OCI-LY7 (cell line): ENCODE data around the gene USP15. TPM values are rescaled to one million over a fixed set of nuclear protein-coding genes. Genes with fewer than 3 reads are reported as not detected.

ENCODE experiments used
- BruUV-seq: library from RNA; stranded (reverse); fragments of 400-500 nt; replicated peaks from 2 replicates; lab custom pipeline; 2021; lab: Mats Ljungman, UMichigan
- CTCF ChIA-PET: fragments of 300-600 bp; sonication (Branson Sonifier 250); formaldehyde crosslinking; loops from one replicate; lab custom pipeline; 2022; ENCODE audit warnings: antibody characterized with exemption; ENCODE audit not compliant: unreplicated experiment; lab: Charles Lee
- POLR2A ChIA-PET: fragments of 300-600 bp; sonication (Branson Sonifier 250); formaldehyde crosslinking; loops from one replicate; lab custom pipeline; 2022; ENCODE audit warnings: antibody characterized with exemption; lab: Charles Lee
- DNase-seq: peaks from one replicate; pipeline ENCODE4 v3.0.0-alpha.2; 2015; ENCODE audit warnings: low spot score
- H2AFZ ChIP-seq: fragments of 200-600 bp; sonication (generic), shearing (Covaris generic); 2 replicates; pipeline ENCODE4 v1.6.1; 2014; ENCODE audit warnings: mild to moderate bottlenecking, antibody characterized with exemption, low read length, moderate library complexity
- H3K27ac ChIP-seq: fragments of 200-600 bp; sonication (generic); 2 replicates; pipeline ENCODE4 v1.5.1; 2014; ENCODE audit warnings: mixed run types, low read depth, mild to moderate bottlenecking, moderate library complexity, low read length, inconsistent platforms; ENCODE audit not compliant: poor library complexity, severe bottlenecking
- H3K36me3 ChIP-seq: fragments of 200-600 bp; sonication (generic); 2 replicates; pipeline ENCODE4 v1.6.1; 2014; ENCODE audit warnings: mild to moderate bottlenecking, antibody characterized with exemption, low read length, moderate library complexity, mixed read lengths; ENCODE audit not compliant: insufficient read depth
- H3K4me1 ChIP-seq: fragments of 200-600 bp; sonication (generic); 2 replicates; pipeline ENCODE4 v1.5.1; 2014; ENCODE audit warnings: mild to moderate bottlenecking, low read length; ENCODE audit not compliant: insufficient read depth, poor library complexity, severe bottlenecking
- H3K4me2 ChIP-seq: fragments of 200-600 bp; sonication (generic); 2 replicates; pipeline ENCODE4 v1.6.1; 2014; ENCODE audit warnings: mild to moderate bottlenecking, low read length
- H3K4me3 ChIP-seq: fragments of 200-600 bp; sonication (generic); 2 replicates; pipeline ENCODE4 v1.5.1; 2014; ENCODE audit warnings: mild to moderate bottlenecking, low read depth, low read length; ENCODE audit not compliant: poor library complexity, severe bottlenecking
- H3K79me2 ChIP-seq: fragments of 200-600 bp; sonication (generic); 2 replicates; pipeline ENCODE4 v1.6.1; 2016; ENCODE audit warnings: low read depth, mild to moderate bottlenecking, low read length, moderate library complexity, mixed read lengths; ENCODE audit not compliant: insufficient read depth
- H3K9me2 ChIP-seq: fragments of 200-600 bp; sonication (generic); 2 replicates; pipeline ENCODE4 v1.6.1; 2016; ENCODE audit warnings: mild to moderate bottlenecking, low read length, mixed read lengths; ENCODE audit not compliant: insufficient read depth
- H3K9me3 ChIP-seq: fragments of 200-600 bp; sonication (generic); 2 replicates; pipeline ENCODE4 v1.6.1; 2014; ENCODE audit warnings: mild to moderate bottlenecking, mixed run types, low read length, mixed read lengths
- H4K20me1 ChIP-seq: fragments of 200-600 bp; sonication (generic); 2 replicates; pipeline ENCODE4 v1.6.1; 2014; ENCODE audit warnings: mild to moderate bottlenecking, antibody characterized with exemption, low read length, moderate library complexity, mixed read lengths; ENCODE audit not compliant: insufficient read depth
- EZH2phosphoT487 ChIP-seq: fragments of 200-600 bp; sonication (generic); IDR thresholded peaks from 2 replicates; pipeline ENCODE4 v1.6.1; 2018; ENCODE audit warnings: low read depth, borderline replicate concordance, mild to moderate bottlenecking, mixed run types, antibody characterized with exemption, low read length, moderate library complexity, mixed read lengths
- intact Hi-C: fragments of 100-400 bp; cut with micrococcal nuclease; formaldehyde crosslinking; loops from one replicate; pipeline ENCODE4 v1.10.0; 2022; ENCODE audit not compliant: unreplicated experiment
- total RNA-seq, 2 experiments: library from RNA; depleted of rRNA in 1 of 2; stranded (reverse); fragments of >200 nt in 1 of 2; shearing (Covaris generic) in 1 of 2; gene quantifications; 2 replicates each; pipeline ENCODE4 v1.2.3, GENCODE V29; 2014 to 2022
- TF ChIP-seq, protein P1 (sequence below): fragments of 200-600 bp; sonication (generic); conservative IDR thresholded peaks from 2 replicates; pipeline ENCODE4 v1.5.1; 2014; ENCODE audit warnings: mild to moderate bottlenecking, antibody characterized with exemption, low read length, moderate library complexity, mixed read lengths

Gene USP15
- total RNA-seq, 2 experiments from 2014 or later = 43.3 to 62.8 TPM

DNA sequence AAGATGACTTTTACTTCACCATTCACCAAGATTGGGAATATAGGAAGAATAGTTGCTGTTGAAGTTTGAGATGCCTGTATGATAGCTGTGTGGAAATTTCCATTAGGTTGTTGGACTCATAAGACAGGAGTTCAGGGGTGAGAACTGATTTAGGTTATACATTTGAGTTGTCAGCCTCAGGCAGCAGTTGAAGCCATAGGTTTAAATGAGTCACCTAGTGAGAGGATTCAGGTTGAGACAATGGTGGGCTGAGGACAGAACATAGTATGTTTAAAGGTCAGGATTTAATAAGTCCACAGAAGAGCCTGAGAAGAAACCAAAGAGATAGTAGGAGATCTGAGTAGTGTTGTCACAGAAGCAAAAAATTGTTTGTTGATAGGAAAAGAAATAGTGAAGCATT lies 142.8 kb downstream of the USP15 start:
- POLR2A ChIA-PET = no interaction called here
- Histone ChIP-seq H3K9me2 (no peaks in the 10 kb centered on the region), H3K79me2 (no peaks in the 10 kb centered on the region), H3K36me3 (peaks cover 58% of the 10 kb centered on the region), H2AFZ (no peak overlapping the region), H3K27ac (no peak overlapping the region), H3K9me3 (no peaks in the 10 kb centered on the region), H3K4me1 (peaks cover 9% of the 10 kb centered on the region), H3K4me2 (no peak overlapping the region), H3K4me3 (no peak overlapping the region), H4K20me1 (no peaks in the 10 kb centered on the region)
- intact Hi-C loops = no loop called here
- no TSS peak for BruUV-seq
- no peak for DNase-seq
- no peak for TF ChIP-seq EZH2phosphoT487
- TF ChIP-seq, protein P1, sequence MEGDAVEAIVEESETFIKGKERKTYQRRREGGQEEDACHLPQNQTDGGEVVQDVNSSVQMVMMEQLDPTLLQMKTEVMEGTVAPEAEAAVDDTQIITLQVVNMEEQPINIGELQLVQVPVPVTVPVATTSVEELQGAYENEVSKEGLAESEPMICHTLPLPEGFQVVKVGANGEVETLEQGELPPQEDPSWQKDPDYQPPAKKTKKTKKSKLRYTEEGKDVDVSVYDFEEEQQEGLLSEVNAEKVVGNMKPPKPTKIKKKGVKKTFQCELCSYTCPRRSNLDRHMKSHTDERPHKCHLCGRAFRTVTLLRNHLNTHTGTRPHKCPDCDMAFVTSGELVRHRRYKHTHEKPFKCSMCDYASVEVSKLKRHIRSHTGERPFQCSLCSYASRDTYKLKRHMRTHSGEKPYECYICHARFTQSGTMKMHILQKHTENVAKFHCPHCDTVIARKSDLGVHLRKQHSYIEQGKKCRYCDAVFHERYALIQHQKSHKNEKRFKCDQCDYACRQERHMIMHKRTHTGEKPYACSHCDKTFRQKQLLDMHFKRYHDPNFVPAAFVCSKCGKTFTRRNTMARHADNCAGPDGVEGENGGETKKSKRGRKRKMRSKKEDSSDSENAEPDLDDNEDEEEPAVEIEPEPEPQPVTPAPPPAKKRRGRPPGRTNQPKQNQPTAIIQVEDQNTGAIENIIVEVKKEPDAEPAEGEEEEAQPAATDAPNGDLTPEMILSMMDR = no peak
- CTCF ChIA-PET = no interaction called here

DNA sequence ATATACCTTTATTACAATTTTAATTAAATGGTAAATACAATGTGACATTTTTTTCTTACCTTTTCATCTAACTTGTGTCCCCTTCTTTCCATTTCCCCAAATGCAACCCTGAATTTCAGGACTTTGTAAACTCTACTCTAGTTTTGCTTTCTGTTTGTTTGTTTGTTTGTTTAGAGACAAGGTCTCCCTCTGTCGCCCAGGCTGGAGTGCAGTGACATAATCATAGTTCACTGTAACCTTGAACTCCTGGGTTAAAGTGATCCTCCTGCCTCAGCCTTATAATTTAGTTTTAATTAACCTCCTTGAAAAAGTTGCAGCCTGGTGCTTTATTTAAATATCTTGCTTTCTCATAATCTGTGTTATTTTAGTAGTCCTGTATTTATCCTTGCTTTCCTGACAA lies 147.4 kb downstream of the USP15 start:
- Histone ChIP-seq H3K9me2 (no peaks in the 10 kb centered on the region), H4K20me1 (no peaks in the 10 kb centered on the region), H3K79me2 (no peaks in the 10 kb centered on the region), H3K4me1 (no peaks in the 10 kb centered on the region), H3K4me3 (no peak overlapping the region), H3K27ac (no peak overlapping the region), H3K36me3 (peaks cover 20% of the 10 kb centered on the region; the same call in 1 of the 2 replicates), H3K4me2 (no peak overlapping the region), H2AFZ (no peak overlapping the region), H3K9me3 (no peaks in the 10 kb centered on the region)
- TF ChIP-seq, protein P1 = no peak
- no peak for TF ChIP-seq EZH2phosphoT487
- intact Hi-C loops = no loop called here
- POLR2A ChIA-PET = interaction anchor here (1.0 kb wide), 1 partner anchor 9 kb away, joined by 5 read pairs; no protein-coding TSS in a partner anchor
- CTCF ChIA-PET = no interaction called here
- no peak for DNase-seq
- no TSS peak for BruUV-seq

DNA sequence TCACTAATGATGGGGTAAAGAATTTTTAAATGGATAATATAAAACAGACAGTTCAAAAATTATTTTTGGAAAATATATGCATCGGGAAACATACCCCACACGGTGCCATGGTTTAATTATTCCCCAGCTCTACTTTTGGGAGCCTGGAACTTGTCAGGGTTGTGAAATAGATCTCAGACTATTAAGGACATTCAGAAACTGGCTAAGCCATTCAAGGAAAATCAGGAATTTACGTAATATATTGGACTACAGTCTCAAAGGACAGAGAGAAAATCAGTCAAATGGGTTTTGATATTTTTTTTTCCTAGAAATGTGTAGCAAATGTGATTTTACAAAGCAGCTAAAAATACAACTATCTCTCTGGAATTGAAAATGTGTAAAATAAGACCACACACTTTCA lies 148.9 kb downstream of the USP15 start:
- POLR2A ChIA-PET = interaction anchor here (0.6 to 1.1 kb wide), 2 partner anchors 10 to 41 kb away, joined by 4 to 5 read pairs; no protein-coding TSS in a partner anchor
- Histone ChIP-seq H2AFZ (no peak overlapping the region), H4K20me1 (no peaks in the 10 kb centered on the region), H3K4me1 (no peaks in the 10 kb centered on the region), H3K79me2 (no peaks in the 10 kb centered on the region), H3K4me2 (no peak overlapping the region), H3K9me2 (no peaks in the 10 kb centered on the region), H3K4me3 (no peak overlapping the region), H3K27ac (no peak overlapping the region), H3K36me3 (peaks cover 16% of the 10 kb centered on the region; the same call in 1 of the 2 replicates), H3K9me3 (no peaks in the 10 kb centered on the region)
- BruUV-seq = no TSS peak
- TF ChIP-seq, protein P1 = no peak
- TF ChIP-seq EZH2phosphoT487 = no peak
- intact Hi-C loops = no loop called here
- CTCF ChIA-PET = no interaction called here
- DNase-seq = no peak
